HepG2 (cell line): ENCODE results near the gene GTF3A. TPM values are rescaled to one million over a fixed set of nuclear protein-coding genes. Genes with fewer than 3 reads are reported as not detected.
A peak's percentile ranks its signal among the peaks of the same experiment; 100 is the strongest.

Experiments used
- MAF1 ChIP-seq: sonication (generic); formaldehyde crosslinking; IDR thresholded peaks from 2 replicates; pipeline ENCODE4 v1.5.0; 2020; ENCODE audit warnings: missing genetic modification reagents, borderline replicate concordance
- MIER2 ChIP-seq: IDR thresholded peaks from 2 replicates; pipeline ENCODE4 v1.6.1; 2016; ENCODE audit warnings: missing biosample characterization, missing genetic modification reagents
- MXI1 ChIP-seq: IDR thresholded peaks from 3 replicates; pipeline ENCODE4 v1.6.1; 2012; ENCODE audit warnings: low read depth, low read length, inconsistent platforms, borderline replicate concordance
- SIX1 ChIP-seq: sonication (generic); formaldehyde crosslinking; IDR thresholded peaks from 2 replicates; pipeline ENCODE4 v1.4.0; 2020; ENCODE audit warnings: missing genetic modification reagents, borderline replicate concordance
- SMAD1 ChIP-seq: sonication (generic); formaldehyde crosslinking; IDR thresholded peaks from 2 replicates; pipeline ENCODE4 v1.4.0; 2020; ENCODE audit warnings: missing genetic modification reagents, low read depth, mild to moderate bottlenecking, borderline replicate concordance
- SNAI1 ChIP-seq: sonication (generic); formaldehyde crosslinking; IDR thresholded peaks from 2 replicates; pipeline ENCODE4 v1.5.0; 2020; ENCODE audit warnings: mild to moderate bottlenecking, missing genetic modification reagents, borderline replicate concordance
- TBX2 ChIP-seq: sonication (generic); formaldehyde crosslinking; IDR thresholded peaks from 2 replicates; pipeline ENCODE4 v1.5.0; 2020; ENCODE audit warnings: missing genetic modification reagents, mild to moderate bottlenecking, borderline replicate concordance
- TGIF2 ChIP-seq: IDR thresholded peaks from 2 replicates; pipeline ENCODE4 v1.6.1; 2016; ENCODE audit warnings: control low read depth, missing compliant biosample characterization
- ZNF350 ChIP-seq: sonication (generic); formaldehyde crosslinking; IDR thresholded peaks from 2 replicates; pipeline ENCODE4 v1.4.0; 2020; ENCODE audit warnings: mild to moderate bottlenecking, low read depth, missing genetic modification reagents, borderline replicate concordance
- ZNF678 ChIP-seq: sonication (generic); formaldehyde crosslinking; IDR thresholded peaks from 2 replicates; pipeline ENCODE4 v1.4.0; 2020; ENCODE audit warnings: mild to moderate bottlenecking, missing genetic modification reagents
- ZNF777 ChIP-seq: sonication (generic); formaldehyde crosslinking; IDR thresholded peaks from 2 replicates; pipeline ENCODE4 v1.4.0; 2020; ENCODE audit warnings: missing genetic modification reagents
- polyA plus RNA-seq, 8 experiments: library from polyadenylated mRNA; depleted of rRNA in 3 of 8; stranded (reverse) in 7 of 8; unstranded in 1 of 8; fragments of >200 nt; fragmentation: Illumina TruSeq in 4 of 8; extraction: Trizol in 4 of 8; gene quantifications; 2 replicates each; pipeline versions ENCODE4 v1.2.1 to v1.2.3, GENCODE V29; 2011 to 2016; ENCODE audit warnings: low read depth in 4 of 8, missing spikeins in 1 of 8, mixed read lengths in 1 of 8; ENCODE audit not compliant: insufficient read depth in 1 of 8
- total RNA-seq, 5 experiments: library from RNA; depleted of rRNA; stranded (reverse); fragments of >200 nt; fragmentation: Illumina TruSeq; extraction: Trizol; gene quantifications; 2 replicates each; pipeline ENCODE4 v1.2.3, GENCODE V29; 2016; ENCODE audit warnings: low read depth in 1 of 5
- TF ChIP-seq, protein P1 (sequence below): IDR thresholded peaks from 2 replicates; pipeline ENCODE4 v1.6.1; 2016; ENCODE audit warnings: mild to moderate bottlenecking
- TF ChIP-seq, protein P2 (sequence below): sonication (generic); formaldehyde crosslinking; IDR thresholded peaks from 2 replicates; pipeline ENCODE4 v1.4.0; 2020; ENCODE audit warnings: low read depth, mild to moderate bottlenecking, missing genetic modification reagents
- TF ChIP-seq, protein P3 (sequence below): sonication (generic); formaldehyde crosslinking; IDR thresholded peaks from 2 replicates; pipeline ENCODE4 v1.9.0; 2021; ENCODE audit warnings: missing genetic modification reagents, mild to moderate bottlenecking, borderline replicate concordance
- TF ChIP-seq, protein P4 (sequence below): sonication (generic); formaldehyde crosslinking; IDR thresholded peaks from 2 replicates; pipeline ENCODE4 v1.4.0; 2020; ENCODE audit warnings: mild to moderate bottlenecking, missing genetic modification reagents, borderline replicate concordance
- TF ChIP-seq, protein P5 (sequence below): fragments of 450-650 bp; IDR thresholded peaks from 2 replicates; pipeline ENCODE4 v1.6.1; 2017

GTF3A gene
- total and polyA plus RNA-seq, 2 of the 13 experiments (the other 11 are each of a cell fraction or from before 2014, with no cell fraction given): 42.1 to 176 TPM

DNA sequence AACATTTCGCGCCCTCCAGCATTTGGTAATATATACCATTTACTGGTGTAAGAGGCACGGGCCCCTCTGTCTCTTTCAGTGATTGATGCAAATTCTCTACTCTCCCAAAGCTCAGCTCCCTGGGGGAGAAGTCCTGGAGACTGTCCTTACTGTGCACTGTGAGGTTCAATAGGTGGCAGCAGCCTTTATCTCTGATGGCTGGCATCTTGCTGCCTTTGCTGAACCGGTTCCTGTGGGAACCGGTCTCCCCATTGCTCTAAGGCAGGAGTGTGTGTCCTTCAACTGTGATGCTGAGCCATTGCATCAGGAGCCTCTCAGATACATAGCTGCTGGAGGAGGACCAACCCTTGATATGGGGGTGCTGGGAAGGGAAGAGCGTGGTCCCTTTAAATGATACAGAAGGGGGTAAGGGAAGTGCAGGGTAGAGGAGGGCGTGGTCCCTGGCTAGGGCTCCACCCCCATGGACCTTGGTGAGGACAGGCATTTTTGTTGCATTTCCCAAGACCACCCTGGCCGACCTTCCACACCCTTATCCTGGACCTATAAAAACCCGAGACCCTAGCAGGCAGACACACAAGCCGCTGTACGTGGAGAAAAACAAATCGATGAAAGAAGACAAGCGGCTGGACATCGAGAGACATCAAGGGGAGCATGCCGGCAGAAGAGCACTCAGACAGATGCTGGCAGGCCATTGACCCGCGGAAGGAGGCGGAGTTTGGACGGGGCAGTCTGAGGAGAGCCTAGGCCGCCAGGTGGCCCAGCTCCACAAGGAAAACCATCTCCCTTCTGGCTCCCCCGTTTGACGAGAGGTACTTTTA, 41.1 kb upstream of the GTF3A start (continued):
- TF ChIP-seq MIER2 (CRISPR knock-in tag) (no peak), ZNF350 (peak; percentile 58; the same call in 1 of the 2 replicates), ZNF678 (CRISPR knock-in tag) (0 out of 2 replicates have a peak, but pooled peaks have one; percentile 48), MXI1 (no peak), MAF1 (no peak), SIX1 (CRISPR knock-in tag) (0 out of 2 replicates have a peak, but pooled peaks have one; percentile 25), ZNF777 (no peak), SNAI1 (CRISPR knock-in tag) (no peak; the same call in 1 of the 2 replicates), TBX2 (CRISPR knock-in tag) (0 out of 2 replicates have a peak, but pooled peaks have one; percentile 15), TGIF2 (CRISPR knock-in tag) (no peak; the same call in 1 of the 2 replicates), SMAD1 (peak; percentile 72; the same call in 1 of the 2 replicates)
- TF ChIP-seq, protein P1, sequence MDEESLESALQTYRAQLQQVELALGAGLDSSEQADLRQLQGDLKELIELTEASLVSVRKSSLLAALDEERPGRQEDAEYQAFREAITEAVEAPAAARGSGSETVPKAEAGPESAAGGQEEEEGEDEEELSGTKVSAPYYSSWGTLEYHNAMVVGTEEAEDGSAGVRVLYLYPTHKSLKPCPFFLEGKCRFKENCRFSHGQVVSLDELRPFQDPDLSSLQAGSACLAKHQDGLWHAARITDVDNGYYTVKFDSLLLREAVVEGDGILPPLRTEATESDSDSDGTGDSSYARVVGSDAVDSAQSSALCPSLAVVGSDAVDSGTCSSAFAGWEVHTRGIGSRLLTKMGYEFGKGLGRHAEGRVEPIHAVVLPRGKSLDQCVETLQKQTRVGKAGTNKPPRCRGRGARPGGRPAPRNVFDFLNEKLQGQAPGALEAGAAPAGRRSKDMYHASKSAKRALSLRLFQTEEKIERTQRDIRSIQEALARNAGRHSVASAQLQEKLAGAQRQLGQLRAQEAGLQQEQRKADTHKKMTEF (CRISPR knock-in tag): peak; percentile 54; the same call in 1 of the 2 replicates
- TF ChIP-seq, protein P2, sequence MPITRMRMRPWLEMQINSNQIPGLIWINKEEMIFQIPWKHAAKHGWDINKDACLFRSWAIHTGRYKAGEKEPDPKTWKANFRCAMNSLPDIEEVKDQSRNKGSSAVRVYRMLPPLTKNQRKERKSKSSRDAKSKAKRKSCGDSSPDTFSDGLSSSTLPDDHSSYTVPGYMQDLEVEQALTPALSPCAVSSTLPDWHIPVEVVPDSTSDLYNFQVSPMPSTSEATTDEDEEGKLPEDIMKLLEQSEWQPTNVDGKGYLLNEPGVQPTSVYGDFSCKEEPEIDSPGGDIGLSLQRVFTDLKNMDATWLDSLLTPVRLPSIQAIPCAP (CRISPR knock-in tag): no peak
- TF ChIP-seq, protein P3, sequence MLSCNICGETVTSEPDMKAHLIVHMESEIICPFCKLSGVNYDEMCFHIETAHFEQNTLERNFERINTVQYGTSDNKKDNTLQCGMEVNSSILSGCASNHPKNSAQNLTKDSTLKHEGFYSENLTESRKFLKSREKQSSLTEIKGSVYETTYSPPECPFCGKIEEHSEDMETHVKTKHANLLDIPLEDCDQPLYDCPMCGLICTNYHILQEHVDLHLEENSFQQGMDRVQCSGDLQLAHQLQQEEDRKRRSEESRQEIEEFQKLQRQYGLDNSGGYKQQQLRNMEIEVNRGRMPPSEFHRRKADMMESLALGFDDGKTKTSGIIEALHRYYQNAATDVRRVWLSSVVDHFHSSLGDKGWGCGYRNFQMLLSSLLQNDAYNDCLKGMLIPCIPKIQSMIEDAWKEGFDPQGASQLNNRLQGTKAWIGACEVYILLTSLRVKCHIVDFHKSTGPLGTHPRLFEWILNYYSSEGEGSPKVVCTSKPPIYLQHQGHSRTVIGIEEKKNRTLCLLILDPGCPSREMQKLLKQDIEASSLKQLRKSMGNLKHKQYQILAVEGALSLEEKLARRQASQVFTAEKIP (CRISPR knock-in tag): no peak
- TF ChIP-seq, protein P4, sequence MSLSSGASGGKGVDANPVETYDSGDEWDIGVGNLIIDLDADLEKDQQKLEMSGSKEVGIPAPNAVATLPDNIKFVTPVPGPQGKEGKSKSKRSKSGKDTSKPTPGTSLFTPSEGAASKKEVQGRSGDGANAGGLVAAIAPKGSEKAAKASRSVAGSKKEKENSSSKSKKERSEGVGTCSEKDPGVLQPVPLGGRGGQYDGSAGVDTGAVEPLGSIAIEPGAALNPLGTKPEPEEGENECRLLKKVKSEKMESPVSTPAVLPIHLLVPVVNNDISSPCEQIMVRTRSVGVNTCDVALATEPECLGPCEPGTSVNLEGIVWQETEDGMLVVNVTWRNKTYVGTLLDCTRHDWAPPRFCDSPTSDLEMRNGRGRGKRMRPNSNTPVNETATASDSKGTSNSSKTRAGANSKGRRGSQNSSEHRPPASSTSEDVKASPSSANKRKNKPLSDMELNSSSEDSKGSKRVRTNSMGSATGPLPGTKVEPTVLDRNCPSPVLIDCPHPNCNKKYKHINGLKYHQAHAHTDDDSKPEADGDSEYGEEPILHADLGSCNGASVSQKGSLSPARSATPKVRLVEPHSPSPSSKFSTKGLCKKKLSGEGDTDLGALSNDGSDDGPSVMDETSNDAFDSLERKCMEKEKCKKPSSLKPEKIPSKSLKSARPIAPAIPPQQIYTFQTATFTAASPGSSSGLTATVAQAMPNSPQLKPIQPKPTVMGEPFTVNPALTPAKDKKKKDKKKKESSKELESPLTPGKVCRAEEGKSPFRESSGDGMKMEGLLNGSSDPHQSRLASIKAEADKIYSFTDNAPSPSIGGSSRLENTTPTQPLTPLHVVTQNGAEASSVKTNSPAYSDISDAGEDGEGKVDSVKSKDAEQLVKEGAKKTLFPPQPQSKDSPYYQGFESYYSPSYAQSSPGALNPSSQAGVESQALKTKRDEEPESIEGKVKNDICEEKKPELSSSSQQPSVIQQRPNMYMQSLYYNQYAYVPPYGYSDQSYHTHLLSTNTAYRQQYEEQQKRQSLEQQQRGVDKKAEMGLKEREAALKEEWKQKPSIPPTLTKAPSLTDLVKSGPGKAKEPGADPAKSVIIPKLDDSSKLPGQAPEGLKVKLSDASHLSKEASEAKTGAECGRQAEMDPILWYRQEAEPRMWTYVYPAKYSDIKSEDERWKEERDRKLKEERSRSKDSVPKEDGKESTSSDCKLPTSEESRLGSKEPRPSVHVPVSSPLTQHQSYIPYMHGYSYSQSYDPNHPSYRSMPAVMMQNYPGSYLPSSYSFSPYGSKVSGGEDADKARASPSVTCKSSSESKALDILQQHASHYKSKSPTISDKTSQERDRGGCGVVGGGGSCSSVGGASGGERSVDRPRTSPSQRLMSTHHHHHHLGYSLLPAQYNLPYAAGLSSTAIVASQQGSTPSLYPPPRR (CRISPR knock-in tag): 0 out of 2 replicates have a peak, but pooled peaks have one; percentile 15
- TF ChIP-seq, protein P5, sequence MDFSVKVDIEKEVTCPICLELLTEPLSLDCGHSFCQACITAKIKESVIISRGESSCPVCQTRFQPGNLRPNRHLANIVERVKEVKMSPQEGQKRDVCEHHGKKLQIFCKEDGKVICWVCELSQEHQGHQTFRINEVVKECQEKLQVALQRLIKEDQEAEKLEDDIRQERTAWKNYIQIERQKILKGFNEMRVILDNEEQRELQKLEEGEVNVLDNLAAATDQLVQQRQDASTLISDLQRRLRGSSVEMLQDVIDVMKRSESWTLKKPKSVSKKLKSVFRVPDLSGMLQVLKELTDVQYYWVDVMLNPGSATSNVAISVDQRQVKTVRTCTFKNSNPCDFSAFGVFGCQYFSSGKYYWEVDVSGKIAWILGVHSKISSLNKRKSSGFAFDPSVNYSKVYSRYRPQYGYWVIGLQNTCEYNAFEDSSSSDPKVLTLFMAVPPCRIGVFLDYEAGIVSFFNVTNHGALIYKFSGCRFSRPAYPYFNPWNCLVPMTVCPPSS: no peak
